GM21526 (cell line): ENCODE measurements around the gene EPB41L4B.
"Not testable (repeated sequence)": the region's sequence is repeated elsewhere in the genome, so short reads cannot be mapped to it uniquely, and the experiment has no call there.

ENCODE experiments used
- ATAC-seq: cut with Tn5 transposase; IDR thresholded peaks from one replicate; pipeline ENCODE4 v1.9.1; 2021; ENCODE audit warnings: moderate library complexity; ENCODE audit not compliant: unreplicated experiment, low FRiP score

The EPB41L4B gene

DNA sequence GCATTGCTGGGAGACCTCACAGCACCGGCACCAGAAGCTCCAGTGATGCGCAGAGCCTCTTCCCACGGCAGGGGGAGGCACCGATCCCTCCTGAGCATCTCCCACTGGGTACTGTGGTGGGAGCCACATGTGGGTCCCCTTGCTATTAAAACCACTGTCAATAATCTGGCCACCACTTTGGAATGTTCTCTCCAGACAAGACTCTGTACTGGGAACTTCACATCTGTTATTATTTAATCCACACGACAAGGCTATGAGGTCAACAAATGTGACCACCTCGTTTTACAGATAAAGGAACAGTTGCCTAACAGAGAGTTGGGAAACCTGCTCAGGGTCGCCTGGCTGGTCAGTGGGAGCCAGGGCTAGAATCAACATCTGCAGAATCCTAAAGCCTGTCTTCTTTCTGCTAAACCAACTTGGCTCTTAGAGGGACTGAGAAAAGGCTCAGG lies 72.7 kb downstream of the EPB41L4B start:
- ATAC-seq = no peak

GRCh38 chr9:109247228-109247627 lies 73.6 kb downstream of the EPB41L4B start:
- no peak for ATAC-seq

- no peak for ATAC-seq
These were observed 74.3 kb downstream of the EPB41L4B start for GRCh38 chr9:109246533-109246932.

GRCh38 chr9:109245310-109245897 lies 75.5 kb downstream of the EPB41L4B start:
- no peak for ATAC-seq

GRCh38 chr9:109244179-109245132 lies 76.4 kb downstream of the EPB41L4B start:
- peak; percentile 96 for ATAC-seq

DNA sequence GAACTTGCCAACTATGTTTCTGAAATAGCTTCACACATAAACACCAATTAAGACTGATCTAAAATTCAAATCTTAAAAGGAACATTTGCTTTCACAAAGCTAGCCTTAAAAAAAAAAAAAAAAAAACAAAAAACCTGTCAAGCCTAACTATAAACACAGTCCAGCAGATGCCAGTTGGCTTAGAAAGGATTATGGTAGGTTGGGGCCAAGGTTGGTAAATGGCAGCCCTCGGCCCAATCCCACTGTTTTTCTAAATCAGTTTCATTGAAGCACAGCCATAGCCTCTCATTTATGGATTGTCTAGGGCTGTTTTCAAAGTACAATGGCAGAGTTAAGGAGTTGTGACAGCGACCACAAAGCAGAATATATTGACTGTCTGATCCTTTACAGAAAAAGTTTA lies 78.1 kb downstream of the EPB41L4B start:
- no peak for ATAC-seq

GRCh38 chr9:109242014-109242413 lies 78.8 kb downstream of the EPB41L4B start:
- ATAC-seq = no peak

GRCh38 chr9:109241207-109241606 lies 79.7 kb downstream of the EPB41L4B start:
- ATAC-seq = no peak

GRCh38 chr9:109239240-109239639 lies 81.6 kb downstream of the EPB41L4B start:
- ATAC-seq = no peak

- ATAC-seq = no peak
These were observed 82.2 kb downstream of the EPB41L4B start for GRCh38 chr9:109238655-109239054.

DNA sequence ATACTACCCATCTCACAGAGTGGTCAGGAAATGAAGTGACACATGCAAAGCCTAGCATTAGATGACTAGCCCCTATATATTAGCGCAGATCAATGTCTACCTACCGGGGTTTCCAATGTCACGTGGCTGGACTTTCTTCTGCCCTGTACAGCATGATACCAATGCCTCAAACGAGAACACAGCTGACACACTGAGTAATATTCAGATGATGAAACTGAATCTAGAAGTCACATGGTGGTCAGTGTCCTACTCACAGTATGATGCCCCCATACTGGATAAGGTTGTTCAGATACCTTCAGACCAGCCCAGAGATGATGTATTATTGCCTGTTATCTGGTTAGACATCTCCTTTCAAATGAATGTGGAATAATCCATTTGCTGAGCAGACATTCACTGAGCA lies 82.7 kb downstream of the EPB41L4B start:
- no peak for ATAC-seq

DNA sequence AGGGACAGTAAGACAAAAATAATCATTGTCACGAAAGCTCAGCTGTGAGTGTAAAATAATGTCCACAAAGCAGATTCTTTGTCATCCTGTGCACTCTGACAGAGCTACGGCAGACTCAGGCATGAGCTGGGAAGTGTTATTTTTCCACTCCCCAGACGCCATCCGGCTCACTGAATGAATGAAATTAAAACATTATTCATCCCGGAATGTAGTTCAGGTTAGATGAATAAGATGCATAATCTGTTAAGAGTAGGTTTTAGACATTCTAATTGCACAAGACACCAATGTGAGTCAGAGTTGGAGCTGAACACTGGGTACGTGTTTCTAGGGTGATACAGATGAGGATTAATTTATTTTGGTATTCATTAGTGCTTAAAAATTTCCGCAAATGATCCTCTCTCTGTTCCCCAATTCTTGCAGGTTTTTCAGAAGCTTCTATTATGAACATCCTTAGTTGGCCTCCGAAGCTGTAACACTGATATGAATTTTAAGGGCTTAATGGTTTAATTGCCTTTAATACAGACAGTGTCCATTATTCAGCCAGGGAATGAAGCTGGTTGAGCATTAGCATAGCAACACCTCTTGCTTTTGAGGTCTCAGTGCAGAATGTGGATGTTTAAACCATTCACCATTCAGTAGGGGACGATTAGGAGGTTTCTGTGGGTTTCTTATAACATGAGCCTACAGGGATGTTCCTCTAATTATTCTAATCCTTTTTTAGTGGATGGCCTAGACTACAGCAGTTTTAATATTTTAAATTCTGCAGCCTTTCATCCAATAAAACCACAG lies 88.2 kb downstream of the EPB41L4B start:
- ATAC-seq = no peak

DNA sequence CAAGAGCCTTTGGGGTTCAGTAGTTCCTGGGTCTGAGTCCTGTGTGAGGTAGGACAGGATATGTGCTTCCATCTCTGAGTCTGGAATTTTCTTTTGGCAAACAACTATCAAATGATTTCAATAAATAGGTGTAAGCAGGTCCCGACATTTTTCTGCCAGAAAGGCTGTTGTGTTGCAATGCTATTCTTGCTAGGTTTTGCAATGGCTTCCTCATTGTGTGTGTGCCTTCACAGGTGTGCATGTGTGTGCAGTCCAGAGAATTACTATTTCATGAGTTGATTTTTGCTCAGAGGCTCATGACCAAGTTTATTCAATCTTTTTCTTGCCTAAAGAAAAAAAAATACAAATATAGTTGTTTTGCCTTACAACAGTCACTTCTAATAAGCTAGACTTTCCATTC lies 89.3 kb downstream of the EPB41L4B start:
- ATAC-seq = no peak

DNA sequence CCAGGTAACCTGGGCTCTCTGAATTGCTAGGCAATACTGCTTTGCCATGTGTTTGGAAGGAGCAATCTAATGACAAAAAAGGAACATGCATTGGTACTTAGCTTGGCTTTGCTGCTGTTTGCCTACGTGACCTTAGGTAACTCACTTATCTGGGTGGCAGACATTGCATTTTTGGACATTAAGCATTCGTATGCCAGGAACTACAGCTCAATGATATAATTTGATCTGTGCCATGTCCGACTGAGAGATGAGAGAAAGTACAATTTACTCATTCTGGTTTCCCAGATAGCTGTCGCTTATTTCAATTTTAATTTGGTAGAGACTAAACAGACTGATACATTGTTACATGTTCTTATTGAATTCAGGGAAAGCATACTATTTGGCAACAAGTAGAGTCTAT lies 90.6 kb downstream of the EPB41L4B start:
- no peak for ATAC-seq

DNA sequence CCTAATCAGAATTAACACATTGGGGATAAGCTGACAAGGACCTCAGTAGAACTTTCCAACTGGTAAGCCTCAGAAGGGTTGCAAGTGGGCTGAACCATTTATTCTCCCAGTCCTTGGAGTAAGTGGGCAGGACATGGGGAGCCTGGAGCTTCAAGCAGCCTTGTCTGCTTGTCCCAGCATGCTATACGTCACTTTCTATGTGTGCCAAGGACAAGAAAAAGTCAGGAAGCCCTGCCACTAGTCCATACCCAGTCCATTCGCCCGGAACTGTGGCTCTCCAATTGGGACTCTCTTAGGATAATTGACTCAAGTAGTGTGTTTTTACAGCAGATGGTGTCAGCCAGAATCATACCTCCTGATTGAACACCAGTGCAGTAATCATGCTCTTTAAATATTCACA lies 91.2 kb downstream of the EPB41L4B start:
- no peak for ATAC-seq

DNA sequence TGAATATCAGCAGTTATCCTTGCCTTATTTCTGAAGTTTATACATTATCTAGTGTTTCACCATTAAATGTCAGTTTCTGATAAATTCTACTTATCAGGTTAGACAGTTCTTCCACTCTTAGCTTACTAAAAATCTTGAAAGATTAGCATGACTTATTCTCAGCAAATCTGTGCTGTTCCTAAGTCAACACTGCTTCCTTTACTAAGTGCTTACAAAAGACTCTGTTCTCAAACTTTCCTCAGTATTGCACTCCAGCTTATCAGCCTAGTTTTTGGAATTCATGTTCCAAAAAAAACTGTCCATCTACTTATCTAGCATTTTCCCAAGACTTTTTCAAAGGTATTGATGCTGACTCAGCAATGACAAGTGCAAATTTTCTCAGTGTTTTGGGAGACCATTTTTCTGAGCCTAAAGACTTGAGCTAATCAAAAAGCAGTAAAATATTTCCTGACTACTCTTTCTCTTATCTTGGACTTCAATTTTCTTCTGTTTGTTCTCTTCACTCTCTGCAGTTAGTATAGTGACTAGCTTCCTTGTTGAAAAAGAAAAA lies 92.7 kb downstream of the EPB41L4B start:
- ATAC-seq = no peak

- ATAC-seq = no peak
These were observed 95.2 kb downstream of the EPB41L4B start for GRCh38 chr9:109225629-109226028.

- no peak for ATAC-seq
These were observed 96.1 kb downstream of the EPB41L4B start for GRCh38 chr9:109224751-109225150.

GRCh38 chr9:109218242-109218641 lies 102.6 kb downstream of the EPB41L4B start:
- not testable (repeated sequence) for ATAC-seq

DNA sequence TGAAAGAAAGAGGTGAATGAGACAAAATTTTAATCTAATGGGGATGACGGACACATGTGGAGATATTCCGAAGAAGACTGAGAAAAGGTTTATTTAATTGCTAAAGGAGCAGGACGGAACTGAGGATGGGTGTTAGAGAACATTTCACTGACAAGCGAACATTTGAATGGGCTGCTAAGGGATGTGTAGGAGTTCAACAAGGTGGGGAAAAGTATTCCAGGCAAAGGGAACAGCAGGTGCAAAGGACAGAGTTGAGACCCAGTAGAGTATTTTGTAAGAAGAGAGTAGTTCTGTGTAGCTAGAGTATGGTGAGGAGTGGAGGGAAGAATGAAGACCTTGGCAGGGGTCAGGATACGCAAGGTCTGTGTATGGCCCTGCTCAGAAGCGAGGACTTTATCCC lies 106.4 kb downstream of the EPB41L4B start:
- no peak for ATAC-seq
